Glomerular visceral epithelial cell (primary cell): ENCODE results near the gene LRRC40.
"Not testable (repeated sequence)": the region's sequence is repeated elsewhere in the genome, so short reads cannot be mapped to it uniquely, and the experiment has no call there.

ENCODE experiments used
- DNase-seq: peaks from one replicate; pipeline ENCODE4 v3.0.0-alpha.2; 2016; ENCODE audit errors: extremely low spot score

Gene LRRC40

DNA sequence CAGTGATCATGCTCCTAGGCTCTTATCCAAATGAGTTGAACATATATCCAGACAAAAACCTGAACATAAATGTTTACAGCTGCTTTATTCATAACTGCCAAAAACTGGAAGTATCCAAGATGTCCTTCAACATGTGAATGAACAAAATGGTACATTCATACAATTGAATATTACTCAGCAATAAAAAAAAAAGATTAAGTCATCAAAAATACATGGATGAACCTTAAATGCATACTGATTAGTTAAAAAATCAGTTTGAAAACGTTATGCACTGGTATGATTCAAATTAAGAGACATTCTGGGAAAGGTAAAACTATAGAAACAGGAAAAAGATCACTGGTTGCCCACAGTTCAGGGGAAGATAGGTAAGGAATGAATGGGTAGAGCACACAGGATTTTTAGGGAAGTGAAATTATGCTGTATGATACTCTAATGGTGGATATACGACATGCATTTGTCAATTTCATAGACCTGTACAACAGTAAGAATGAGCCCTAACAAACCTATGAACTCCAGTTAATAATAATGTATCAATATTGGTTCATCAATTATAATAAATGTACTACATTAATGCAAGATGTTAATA, 3.1 kb downstream of the LRRC40 start:
- no peak for DNase-seq

DNA sequence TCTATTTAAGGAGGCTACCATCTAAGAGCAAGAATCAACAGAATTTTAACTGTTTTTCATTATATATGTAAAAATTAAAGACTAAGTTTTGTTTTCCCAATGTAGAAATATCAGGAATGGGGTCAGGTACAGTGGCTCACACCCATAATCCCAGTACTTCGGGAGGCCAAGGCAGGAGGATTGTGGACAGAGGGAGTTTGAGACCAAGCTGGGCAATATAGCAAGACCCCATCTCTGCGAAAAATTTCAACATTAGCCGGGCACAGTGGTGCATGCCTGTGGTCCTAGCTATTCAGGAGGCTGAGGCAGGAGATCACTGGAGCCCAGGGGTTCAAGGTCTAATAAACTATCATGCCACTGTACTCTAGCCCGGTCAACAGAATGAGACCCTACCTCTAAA, 5.3 kb downstream of the LRRC40 start:
- no peak for DNase-seq

DNA sequence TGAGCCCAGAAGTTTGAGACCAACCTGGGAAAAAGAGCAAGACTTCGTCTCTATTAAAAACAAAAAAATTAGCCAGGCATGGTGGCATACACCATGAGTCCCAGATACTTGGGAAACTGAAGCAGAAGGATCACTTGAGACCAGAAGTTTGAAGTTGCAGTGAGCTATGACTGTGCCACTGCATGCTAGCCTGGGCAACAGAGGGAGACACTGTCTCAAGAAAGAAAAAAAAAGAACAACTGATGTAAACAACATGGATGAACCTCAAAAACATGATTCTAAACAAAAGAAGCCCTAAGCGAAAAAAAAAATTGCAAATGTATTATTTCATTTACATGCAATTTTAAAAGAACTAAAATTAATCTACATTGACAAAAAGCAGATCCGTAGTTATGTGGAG, 9.0 kb downstream of the LRRC40 start:
- no peak for DNase-seq

DNA sequence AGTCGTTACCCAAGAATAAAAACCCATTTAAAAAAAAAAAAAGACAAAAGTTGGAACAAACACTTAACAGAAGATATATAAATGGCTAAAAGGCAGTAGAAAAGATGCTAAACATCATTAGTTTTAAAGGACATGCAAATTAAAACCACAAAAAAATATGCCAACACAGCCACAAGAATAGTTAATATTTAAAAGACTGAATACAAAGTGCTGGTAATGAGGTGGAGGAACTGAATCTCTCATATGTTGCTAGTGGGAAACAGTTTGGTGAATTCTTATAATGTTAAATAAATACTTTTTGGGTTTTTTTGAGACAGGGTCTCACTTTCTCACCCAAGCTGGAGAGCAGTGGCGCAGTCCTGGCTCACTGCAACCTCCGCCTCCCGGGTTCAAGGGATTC, 10.0 kb downstream of the LRRC40 start:
- DNase-seq, result no peak

DNA sequence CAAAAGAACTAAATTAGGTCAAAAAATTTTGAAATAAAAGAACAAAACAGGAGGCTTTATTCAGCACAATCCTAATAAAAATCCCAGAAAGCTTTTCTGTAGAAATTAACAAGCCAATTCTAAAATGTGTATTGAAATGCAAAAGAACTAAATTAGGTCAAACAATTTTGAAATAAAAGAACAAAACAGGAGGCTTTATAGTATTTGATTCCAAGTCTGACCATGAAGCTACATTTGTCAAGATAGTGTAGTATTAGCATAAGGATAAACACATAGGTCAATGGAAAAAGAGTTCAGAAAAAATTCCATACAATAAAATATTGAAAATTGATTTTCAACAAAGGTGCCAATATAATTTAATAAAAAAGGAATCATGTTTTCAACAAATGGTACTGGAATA, 10.8 kb downstream of the LRRC40 start:
- no peak for DNase-seq

DNA sequence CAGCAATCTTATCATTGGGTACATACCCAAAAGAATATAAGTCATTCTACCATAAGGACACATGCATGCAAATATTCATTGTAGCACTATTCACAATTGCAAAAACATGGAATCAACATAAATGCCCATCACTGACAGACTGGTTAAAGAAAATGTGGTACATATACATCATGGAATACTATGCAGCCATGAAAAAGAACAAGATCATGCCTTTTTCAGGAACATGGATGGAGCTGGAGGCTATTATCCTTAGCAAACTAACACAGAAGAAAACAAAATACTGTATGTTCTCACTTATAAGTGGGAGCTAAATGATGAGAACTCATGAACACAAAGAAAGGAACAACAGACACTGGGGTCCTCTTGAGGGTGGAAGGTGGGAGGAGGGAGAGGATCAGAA, 12.9 kb downstream of the LRRC40 start:
- not testable (repeated sequence) for DNase-seq

DNA sequence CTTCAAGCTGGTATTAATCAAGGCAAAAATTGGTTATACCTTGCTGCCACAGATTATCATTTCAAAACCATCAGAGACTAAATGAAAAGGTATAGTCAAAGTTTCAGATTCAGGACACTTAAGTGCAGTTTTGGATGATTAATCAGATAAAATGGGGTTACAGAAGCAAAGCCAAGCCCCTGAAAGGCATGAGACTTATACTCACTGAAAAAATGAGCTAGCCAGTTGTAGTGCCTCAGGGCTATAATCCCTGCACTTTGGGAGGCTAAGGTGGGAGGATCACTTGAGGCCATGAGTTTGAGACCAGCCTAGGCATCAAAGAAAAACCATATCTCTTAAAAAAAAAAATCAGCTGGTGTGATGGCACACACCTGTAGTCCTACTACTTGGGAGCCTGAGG, 15.2 kb downstream of the LRRC40 start:
- no peak for DNase-seq

DNA sequence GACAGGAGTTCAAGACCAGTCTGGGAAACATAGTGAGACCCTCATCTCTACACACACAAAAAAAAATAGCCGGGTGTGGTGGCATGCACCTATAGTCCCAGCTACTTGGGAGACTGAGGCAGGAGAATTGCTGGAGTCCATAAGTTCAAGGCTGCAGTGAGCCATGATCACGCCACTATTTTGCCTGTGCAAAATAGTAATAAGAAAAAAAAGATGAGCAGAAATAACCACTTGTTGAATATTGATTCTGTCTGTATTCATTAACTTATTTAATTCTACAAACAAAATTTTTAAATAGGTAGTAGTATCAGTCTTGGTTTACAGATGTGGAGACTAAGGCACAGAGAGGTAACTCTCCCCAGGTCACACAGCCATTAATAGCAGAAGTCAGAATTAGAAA, 16.9 kb downstream of the LRRC40 start:
- DNase-seq, result no peak

DNA sequence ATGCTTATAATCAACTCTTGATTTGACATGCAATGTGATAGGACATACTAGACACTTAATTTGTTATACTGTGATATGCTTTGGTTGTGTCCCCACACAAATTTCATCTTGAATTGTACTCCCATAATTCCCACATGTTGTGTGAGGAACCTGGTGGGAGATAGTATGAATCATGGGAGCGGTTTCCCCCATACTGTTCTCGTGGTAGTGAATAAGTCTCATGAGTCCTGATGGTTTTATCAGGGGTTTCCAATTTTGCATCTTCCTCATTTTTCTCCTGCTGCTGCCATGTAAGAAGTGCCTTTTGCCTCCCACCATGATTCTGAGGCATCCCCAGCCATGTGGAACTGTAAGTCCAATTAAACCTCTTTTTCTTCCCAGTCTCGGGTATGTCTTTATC, 20.2 kb downstream of the LRRC40 start:
- not testable (repeated sequence) for DNase-seq

DNA sequence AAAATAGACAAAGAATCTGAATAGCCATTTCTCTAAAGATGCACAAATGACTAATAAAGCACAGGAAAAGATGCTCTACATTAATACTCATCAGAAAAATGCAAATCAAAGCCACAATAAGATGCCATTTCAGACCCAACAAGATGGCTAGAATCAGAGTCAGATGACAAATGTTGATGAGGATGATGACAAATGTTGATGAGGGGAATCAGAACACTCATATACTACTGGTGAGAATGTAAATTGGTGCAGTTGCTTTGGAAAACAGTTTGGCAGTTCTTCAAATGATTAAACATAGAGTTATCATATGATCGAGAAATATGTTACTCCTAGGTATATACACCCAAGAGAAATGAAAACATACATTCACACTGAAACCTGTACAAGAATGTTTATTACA, 33.9 kb downstream of the LRRC40 start:
- DNase-seq, result no peak

DNA sequence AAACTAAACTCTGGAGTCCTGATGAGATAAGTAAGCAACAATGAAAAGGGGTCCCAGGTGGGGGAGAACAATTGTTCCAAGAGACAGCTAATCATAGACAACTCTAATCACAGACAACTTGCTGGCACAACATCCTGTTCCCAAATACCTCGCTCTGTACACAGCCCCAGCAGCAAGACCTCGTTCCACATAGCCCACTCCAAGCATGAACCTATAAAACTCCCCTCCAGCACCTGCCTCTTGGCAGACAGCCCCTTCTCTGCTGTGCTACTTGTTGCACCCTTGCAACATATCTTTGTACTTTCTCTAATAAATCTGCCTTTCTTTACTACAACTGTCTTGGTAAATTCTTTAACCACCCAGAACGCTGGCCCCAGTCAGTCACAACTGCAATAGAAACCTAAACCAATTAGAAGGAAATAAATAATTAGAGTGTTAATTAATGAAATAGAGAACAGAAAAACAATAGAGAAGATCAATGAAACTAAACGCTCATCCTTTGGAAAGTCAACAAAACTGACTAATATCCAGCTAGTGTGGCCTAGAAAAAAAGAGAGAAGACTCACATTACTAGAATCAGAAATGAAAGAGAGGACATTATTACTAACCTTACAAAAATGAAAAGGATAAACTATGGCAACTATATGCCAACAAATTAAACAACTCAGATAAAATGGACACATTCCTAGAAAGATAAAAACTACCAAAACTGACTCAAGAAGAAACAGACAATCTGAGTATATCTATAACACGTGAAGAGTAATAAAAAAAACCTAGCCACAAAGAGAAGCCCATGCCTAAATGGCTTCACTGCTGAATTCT, 36.1 kb downstream of the LRRC40 start:
- DNase-seq, result no peak

DNA sequence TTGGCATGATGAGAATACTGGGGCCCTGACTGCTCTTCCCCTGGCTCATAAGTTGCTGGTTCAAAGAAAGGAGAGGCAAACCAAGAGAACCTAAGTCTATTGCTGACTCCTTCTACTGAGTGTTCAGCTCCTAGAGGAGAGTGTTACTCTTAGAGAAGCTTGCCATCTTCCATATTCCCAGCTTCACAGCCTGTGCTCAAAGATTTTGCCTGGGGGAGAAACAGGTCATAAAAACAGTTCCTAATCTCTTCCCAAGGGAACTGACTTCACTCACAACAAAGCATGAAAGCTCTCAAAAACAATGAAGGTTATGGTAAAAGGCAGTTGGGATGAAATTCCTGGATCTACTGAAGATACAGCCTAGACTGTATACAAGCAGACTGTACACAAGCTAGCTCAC, 37.1 kb downstream of the LRRC40 start:
- no peak for DNase-seq

DNA sequence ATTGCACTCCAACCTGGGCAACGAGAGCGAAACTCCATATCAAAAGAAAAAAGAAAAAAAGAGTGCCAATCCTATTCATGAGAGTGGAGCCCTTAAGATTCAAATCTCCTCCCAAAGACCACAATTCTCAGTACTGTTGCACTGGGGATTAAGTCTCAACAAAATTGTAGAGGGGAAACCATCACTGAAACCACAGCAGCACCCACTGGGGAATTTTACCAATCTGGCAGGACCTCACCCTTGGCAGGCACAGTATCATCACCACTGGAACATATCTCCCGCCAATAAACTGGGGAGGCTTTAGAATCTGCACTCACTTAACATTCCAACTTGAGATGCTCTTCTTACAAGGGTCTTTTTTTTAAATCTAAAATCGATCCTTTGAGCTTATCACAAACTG, 41.0 kb downstream of the LRRC40 start:
- no peak for DNase-seq

DNA sequence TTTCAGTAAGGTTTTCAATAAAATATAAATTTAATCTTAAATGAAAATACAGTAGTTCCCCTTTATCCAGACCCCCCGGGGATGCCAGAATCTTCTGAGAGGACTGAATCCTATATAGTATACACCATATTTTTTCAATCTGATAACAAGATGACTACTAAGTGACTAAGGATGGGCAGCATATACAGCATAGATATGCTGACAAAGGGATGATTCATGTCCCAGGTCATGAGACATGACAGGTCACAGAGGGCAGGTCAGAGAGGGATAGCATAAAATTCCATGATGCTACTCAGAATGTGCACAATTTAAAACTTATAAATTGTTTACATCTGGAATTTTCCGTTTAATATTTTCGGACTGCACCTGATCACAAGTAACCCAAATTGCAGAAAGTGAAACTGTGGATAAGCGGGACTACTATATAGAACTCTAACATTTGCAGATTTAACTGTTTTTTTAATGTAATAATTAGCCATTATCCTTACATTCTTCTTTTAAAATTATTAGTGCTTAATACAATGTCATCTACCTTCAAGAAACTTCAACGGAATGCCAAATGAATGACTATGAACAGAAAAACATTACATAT, 48.8 kb downstream of the LRRC40 start:
- peak; percentile 7 for DNase-seq

DNA sequence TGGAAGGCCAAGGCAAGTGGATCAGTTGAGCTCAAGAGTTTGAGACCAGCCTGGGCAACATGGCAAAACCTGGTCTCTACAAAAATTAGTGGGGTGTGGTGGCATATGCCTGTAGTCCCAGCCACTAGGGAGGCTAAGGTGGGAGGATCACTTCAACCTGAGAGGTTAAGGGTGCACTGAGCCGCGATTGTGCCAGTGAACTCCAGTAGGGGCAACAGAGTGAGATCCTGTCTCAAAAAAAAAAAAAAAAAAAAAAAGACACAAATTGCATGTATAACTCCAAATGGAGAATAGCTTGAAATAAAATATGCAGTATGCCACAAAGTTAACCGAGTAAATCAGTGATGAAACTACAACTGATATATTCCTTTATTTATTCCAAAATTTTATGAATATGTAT, 51.6 kb downstream of the LRRC40 start:
- DNase-seq, result no peak

DNA sequence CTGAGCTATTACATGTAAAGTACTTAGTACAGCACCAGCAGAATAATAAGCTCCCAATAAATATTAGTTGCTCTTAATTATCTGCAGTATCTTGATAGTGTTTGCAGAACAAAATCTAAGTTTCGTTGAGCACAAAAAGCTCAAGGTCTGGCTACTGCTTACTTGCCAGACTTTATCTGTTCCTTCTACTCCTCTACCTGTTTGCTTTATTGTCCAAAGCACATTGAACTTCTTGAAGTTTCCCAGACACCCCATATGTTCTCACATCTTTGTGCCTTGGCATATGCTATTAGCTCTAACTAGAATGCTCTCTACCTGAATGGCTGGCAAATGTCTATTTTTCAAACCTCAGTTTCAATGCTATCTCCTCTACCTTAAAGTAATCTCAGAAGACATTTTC, 54.9 kb downstream of the LRRC40 start:
- no peak for DNase-seq

DNA sequence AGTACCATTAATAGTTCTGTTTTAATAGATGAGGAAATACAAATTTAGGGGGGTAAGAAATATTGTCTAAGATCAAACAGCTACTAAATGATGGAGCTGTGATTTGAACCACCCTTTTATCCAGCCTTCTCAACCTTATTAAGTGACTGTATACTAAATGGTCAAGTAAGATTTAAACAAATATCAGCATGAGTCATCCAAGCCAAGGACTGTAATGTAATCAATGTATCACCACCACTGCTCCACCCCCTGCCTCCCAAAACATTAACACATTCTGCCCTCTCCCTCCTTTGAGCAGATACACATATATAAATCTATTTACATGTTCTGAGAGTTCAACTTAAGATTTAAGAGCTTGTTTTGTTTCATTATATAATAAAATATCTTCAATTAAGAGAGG, 58.9 kb downstream of the LRRC40 start:
- no peak for DNase-seq

DNA sequence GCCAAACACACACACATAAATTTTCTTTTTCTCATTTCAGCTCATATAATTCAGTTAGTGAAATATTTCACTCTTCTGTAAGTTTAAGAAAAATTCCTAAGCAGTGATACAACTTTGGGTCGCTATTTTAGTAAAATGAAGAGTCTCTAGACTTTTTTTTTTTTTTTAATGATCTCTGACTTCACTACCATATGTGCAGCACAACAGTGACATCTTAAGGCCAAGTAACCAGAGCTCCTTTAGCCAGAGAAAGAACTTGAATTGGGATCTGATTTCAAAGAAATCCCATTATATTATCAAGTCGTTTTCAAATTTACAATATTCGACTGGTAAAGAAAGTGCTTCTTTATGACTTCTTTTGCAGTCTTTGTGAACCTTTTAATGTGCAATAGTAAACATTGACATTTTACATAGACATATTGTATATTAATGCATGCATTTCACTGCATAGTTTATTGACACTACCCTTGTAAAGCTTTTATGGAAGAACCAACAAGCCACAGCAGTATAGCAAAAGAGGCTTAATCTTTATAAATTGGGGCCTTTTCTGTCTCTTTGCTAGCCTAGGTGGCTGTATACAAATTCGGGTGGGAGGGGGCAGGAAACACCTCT, 62.2 kb downstream of the LRRC40 start:
- no peak for DNase-seq

DNA sequence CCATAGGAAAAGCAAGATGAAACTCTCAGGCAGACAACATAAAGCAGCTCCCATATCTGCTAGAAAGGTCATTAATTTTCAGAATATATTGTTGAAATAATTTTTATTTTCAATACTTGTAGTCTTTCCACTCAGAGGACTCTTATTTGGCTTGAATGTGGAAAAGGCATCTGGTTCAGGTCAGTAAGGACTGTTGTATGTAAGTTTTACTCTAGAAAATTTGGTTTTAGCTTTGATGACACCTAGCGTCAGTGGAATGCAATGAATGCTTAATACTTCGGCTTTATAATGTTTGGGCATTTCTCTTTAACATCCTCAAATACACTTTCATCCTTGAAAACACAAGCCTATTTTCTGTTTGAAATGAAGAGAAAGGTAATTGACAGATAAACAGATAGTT, 63.3 kb downstream of the LRRC40 start:
- DNase-seq, result no peak

DNA sequence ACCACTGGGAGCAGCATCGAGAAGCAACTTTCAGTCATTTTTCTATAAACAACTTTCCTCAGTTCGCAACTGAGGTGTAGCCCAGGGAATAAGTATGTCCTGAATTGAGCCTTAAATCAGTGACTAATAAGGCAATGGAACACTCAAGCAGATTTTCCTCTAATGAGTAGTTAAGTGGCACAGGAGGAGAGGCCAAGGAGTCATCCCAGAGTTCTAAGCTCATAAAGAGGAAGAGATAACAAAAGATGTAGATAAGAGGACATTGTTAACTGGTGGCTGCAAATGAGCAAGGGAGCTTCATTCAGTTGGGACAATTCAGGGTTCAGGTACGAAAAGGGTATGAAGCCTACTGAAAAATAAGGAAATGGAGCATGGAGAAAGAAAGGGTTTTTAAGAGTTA, 64.5 kb downstream of the LRRC40 start:
- no peak for DNase-seq

DNA sequence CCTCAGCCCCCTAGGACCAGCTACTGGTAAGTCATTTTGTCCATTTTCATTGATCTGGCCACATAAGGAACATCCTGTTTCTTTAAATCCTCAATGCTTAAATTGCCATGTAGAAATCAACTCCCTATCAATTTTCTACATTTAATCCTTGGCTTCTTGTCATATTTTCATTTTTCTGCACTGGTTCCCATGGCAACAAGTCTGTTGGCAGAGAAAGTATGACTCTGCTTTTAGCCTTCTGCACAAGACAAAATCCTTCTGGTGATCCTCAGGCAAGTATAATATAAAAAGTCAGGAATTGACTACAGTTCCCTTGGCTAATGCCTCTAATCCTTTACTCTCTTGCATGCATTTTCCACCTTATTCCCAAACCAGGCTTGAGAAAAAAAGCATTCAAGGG, 65.0 kb downstream of the LRRC40 start:
- DNase-seq, result peak; percentile 5

DNA sequence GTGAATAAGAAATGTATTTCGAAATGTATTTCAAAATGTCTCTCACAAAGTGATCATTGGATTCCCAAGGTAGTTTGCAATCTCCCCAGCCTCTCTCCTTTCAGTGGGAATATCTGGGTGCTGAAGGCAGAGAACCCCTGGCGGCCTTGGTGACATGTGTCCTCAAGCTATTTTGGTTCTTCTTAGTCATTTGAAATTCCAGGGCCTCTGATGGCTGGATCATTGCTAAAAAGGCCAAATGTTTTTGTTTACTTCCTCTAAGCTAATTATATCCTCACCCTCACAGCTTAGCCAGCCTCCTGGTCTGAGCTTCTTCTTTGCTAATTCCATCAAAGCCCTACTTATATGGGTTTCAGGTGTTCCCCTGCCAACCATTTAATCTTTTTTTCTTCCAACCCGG, 71.2 kb downstream of the LRRC40 start:
- no peak for DNase-seq

DNA sequence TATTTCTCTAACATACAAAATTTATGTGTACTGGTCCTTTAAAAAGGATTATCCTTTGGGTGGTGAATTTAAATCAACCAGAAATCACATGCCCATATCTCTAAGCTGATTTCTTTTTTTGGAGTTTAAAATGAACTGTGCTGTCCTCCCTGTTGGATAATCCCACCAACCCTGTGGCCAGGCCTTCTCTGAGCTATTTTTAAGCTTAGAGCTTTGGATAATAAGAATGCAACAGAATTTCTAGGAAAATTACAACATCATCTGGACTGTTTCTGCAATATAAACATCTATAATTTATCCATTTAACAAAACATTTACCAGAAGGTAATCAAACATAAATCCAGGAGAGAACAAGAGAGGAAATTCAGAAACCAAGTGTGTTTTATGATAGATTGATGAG, 88.3 kb downstream of the LRRC40 start:
- no peak for DNase-seq
